HG02798 (cell line): ENCODE measurements around the gene FAM199X.
"Not testable (repeated sequence)": the region's sequence is repeated elsewhere in the genome, so short reads cannot be mapped to it uniquely, and the experiment has no call there.

Source experiments
- ATAC-seq: cut with Tn5 transposase; IDR thresholded peaks from one replicate; pipeline ENCODE4 v1.9.1; 2021; ENCODE audit warnings: mild to moderate bottlenecking; ENCODE audit not compliant: unreplicated experiment, poor library complexity

The FAM199X gene

DNA sequence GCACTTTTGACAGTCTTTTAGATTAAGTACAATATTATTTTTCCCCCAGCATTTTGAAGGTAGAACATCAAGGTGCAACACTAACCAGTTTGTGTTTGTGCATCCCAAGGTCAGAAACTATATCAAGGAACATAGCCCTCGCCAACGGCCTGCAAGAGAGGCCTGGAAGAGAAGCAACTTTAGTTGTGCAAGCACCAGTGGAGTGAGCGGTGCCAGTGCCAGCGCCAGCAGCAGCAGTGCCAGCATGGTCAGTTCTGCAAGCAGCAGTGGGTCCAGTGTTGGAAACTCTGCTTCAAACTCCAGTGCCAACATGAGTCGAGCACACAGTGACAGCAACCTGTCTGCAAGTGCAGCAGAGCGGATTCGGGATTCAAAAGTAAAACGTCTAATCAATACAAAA lies 21.7 kb downstream of the FAM199X start:
- ATAC-seq = no peak

DNA sequence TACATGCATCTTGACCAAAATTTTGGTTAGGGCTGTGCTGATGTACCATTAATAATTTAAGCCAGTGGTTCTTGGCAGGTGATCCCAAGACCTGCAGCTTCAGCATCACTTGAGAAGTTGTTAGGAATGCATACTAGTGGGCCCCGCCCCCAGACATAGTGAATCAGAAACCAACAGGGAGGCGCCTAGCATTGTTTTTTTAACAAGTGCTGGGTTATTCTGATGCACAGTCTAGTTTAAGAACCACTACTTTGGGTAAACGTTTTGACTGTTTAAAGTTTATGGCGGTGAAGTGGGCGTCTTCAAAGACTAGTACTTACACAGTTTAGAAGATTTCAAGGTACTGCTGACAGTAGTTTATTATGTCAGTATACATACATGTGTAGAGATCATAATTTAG lies 23.6 kb downstream of the FAM199X start:
- ATAC-seq = no peak

DNA sequence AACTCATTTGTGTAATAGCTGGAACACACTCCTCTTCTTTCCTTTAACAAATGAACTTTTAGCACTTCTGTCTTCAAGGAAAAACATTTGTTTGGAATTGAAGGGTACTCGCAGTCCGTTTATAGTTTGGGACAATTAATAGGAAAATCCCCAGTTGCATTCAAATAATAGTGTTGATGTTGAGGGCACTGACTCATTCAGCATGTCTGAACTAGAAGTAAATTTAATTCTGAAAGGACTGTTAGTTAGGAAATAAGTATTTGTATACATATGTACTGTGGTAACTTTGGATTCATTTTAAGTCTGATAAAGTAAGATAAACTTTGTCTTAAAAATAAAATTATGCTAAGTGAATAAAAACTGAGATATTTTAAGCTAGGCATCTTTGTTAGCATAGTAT lies 27.2 kb downstream of the FAM199X start:
- no peak for ATAC-seq

DNA sequence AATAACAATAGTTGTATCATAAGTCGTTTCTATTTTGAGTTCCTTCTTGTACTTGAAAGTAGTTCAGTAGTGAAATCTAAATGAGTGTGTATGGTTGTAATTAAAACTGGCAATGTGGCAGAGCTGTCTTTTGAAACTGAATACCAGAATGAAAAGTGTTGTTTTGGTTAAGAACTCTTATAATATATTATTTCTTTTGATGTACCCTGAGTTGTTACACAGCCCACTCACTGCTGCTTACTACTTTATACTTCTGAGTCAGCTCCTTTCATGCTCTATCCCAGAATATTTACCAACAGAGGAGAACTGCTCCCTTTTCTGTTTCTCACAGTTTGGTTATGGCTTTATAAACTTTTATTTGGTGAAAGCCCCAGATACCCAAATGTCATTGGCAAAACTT lies 28.8 kb downstream of the FAM199X start:
- ATAC-seq = no peak

DNA sequence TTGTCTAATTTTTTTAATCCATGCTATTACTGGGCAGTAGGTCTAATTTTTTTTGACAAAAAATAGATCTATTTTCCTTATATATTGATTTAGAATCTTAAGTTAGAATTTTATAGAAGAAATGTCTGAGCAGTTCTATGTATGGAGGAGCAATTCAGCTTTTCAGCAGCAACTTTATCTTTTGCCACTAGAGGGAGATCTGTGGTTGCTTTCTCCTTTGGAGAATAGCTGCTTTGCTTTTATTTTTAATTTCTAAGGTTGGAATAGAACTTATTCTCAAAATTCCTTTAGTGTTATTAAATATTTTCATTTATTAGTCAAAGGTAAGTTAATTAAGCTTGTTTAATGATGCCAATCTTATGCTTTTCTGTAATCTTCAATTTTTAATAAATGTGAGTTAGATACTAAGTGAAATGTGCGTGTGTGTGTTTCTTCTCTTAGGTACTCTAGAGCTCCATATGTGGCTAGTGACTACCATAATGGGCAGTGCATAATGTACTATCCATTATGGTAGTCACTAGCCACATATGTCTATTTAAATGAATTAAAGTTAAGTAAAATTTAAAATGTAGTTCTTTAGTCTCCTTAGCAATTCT lies 29.3 kb downstream of the FAM199X start:
- peak; percentile 44 for ATAC-seq

DNA sequence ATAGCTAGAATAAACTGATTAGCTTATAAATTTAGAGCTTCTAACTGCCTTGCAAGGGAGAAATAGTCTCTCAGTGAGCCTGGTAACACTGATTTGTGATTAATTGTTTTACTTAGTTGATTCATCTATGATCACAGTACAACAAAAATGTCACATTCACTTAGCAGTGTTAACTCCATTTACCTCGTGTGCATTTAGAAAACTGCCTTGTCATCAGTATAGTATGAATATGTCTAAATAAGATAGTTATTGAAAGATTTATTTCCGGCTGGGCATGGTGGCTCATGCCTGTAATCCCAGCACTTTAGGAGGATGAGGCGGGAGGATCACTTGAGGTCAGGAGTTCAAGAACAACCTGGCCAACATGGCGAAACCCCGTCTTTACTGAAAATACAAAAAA lies 39.3 kb downstream of the FAM199X start:
- ATAC-seq = no peak

DNA sequence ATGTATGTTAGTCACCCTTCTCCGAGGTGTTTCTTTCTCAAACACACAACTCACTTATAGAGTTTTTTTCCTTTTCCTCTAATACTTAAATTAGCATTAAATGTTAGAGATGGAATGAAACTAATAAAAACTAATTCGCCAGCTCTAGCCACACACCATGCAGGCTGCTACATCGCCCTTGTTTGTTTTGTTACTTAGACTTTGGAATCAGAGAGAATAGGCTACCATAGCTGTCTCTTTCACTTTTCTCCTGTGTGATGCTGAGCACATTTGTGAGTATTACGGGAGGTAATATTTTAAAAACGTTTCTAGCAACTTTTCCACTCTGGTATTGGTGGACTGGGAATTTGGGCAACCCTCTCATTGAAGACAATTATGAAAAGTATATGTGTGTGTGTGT lies 44.9 kb downstream of the FAM199X start:
- no peak for ATAC-seq

DNA sequence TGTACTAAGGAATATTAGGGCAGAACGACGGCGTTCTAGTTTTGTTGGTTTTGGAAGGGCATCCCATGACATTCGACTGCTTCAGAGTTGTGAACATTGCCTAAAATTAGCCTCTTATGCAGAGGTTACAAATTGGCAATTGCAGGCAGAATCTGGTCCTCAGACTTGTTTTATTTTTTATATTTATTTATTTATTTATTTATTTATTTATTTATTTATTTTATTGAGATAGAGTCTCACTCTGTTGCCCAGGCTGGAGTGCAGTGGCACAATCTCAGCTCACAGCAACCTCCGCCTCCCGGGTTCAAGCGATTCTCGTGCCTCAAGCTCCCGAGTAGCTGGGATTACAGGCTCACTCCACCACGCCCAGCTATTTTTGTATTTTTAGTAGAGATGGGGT lies 63.8 kb downstream of the FAM199X start:
- ATAC-seq = not testable (repeated sequence)
